Measurements from ENCODE around the gene SEC14L1.

The SEC14L1 gene

GRCh38 chr17:77163001-77163400, 22.2 kb downstream of the SEC14L1 start:
- Histone ChIP-seq H3K27me3 (no peaks in the 10 kb centered on the region), H3K4me3 (no peak overlapping the region), H3K27ac (no peak overlapping the region), H3K36me3 (peaks cover 4 to 10% (median 5%) of the 10 kb centered on the region in 3 donors), H3K9me3 (peaks cover 0 to 10% (median 6%) of the 10 kb centered on the region in 3 donors), H3K4me1 (peaks cover 0 to 43% (median 9%) of the 10 kb centered on the region in 4 donors)
- no peak for TF ChIP-seq CTCF (IDR thresholded peaks at IDR 0.05)
- intact Hi-C loops (cut with DNase I; ENCODE audit: low total_unique reads): no loop called here
- DNase-seq: no peak

GRCh38 chr17:77163511-77164280, 22.9 kb downstream of the SEC14L1 start:
- H3K9me3 ChIP-seq: peaks cover 0 to 17% (median 6%) of the 10 kb centered on the region in 3 donors
- no peaks in the 10 kb centered on the region for H3K27me3 ChIP-seq
- peaks cover 4 to 16% (median 5%) of the 10 kb centered on the region in 3 donors for H3K36me3 ChIP-seq
- peaks cover 0 to 43% (median 9%) of the 10 kb centered on the region in 4 donors for H3K4me1 ChIP-seq
- no peak for TF ChIP-seq CTCF (IDR thresholded peaks at IDR 0.05)
- no peak for DNase-seq
- no peak overlapping the region for H3K4me3 ChIP-seq
- intact Hi-C loops (cut with DNase I; ENCODE audit: low total_unique reads): no loop called here
- no peak overlapping the region for H3K27ac ChIP-seq

- H3K4me1 ChIP-seq: peaks cover 0 to 39% (median 8%) of the 10 kb centered on the region in 4 donors
- no peak overlapping the region for H3K27ac ChIP-seq
- H3K27me3 ChIP-seq: no peaks in the 10 kb centered on the region
- no peak overlapping the region for H3K4me3 ChIP-seq
- peaks cover 4 to 16% (median 5%) of the 10 kb centered on the region in 3 donors for H3K36me3 ChIP-seq
- peaks cover 0 to 17% (median 6%) of the 10 kb centered on the region in 3 donors for H3K9me3 ChIP-seq
- intact Hi-C loops (cut with DNase I; ENCODE audit: low total_unique reads): no loop called here
- no peak for DNase-seq
- TF ChIP-seq CTCF (IDR thresholded peaks at IDR 0.05): no peak
These were observed 23.8 kb downstream of the SEC14L1 start for GRCh38 chr17:77164483-77165091.

GRCh38 chr17:77165577-77165976, 24.8 kb downstream of the SEC14L1 start:
- Histone ChIP-seq H3K27ac (no peak overlapping the region), H3K4me3 (no peak overlapping the region), H3K4me1 (peaks cover 0 to 29% (median 3%) of the 10 kb centered on the region in 4 donors), H3K36me3 (peaks cover 4 to 16% (median 5%) of the 10 kb centered on the region in 3 donors), H3K27me3 (no peaks in the 10 kb centered on the region), H3K9me3 (peaks cover 0 to 17% (median 6%) of the 10 kb centered on the region in 3 donors)
- no peak for DNase-seq
- no peak for TF ChIP-seq CTCF (IDR thresholded peaks at IDR 0.05)
- intact Hi-C loops (cut with DNase I; ENCODE audit: low total_unique reads): no loop called here

- Histone ChIP-seq H3K4me1 (peaks cover 0 to 20% (median 2%) of the 10 kb centered on the region in 4 donors), H3K9me3 (peaks cover 0 to 17% (median 6%) of the 10 kb centered on the region in 3 donors), H3K27me3 (no peaks in the 10 kb centered on the region), H3K27ac (no peak overlapping the region), H3K36me3 (peaks cover 4 to 16% (median 5%) of the 10 kb centered on the region in 3 donors), H3K4me3 (no peak overlapping the region)
- DNase-seq: no peak
- no peak for TF ChIP-seq CTCF (IDR thresholded peaks at IDR 0.05)
- intact Hi-C loops (cut with DNase I; ENCODE audit: low total_unique reads): no loop called here
These were observed 26.9 kb downstream of the SEC14L1 start for GRCh38 chr17:77167472-77168306.

Data from tibial artery (tissue), 4 donors.